HL-60 (cell line): ENCODE data around the gene PGBD5.

ENCODE experiments used
- CTCF ChIP-seq: IDR thresholded peaks from one replicate; pipeline ENCODE4 v1.5.1; 2011; ENCODE audit warnings: low read length, control low read depth, inconsistent platforms; ENCODE audit not compliant: insufficient read depth
- POLR2AphosphoS5 ChIP-seq: IDR thresholded peaks from 2 replicates; pipeline ENCODE4 v1.6.1; 2012; ENCODE audit warnings: low read depth
- SPI1 ChIP-seq: IDR thresholded peaks from 2 replicates; pipeline ENCODE4 v1.6.1; 2012; ENCODE audit warnings: low read depth, mild to moderate bottlenecking, borderline replicate concordance
- TF ChIP-seq, protein P1 (sequence below): IDR thresholded peaks from 2 replicates; pipeline ENCODE4 v1.6.1; 2012; ENCODE audit warnings: low read depth; ENCODE audit not compliant: insufficient replicate concordance

- TF ChIP-seq CTCF = no peak
- TF ChIP-seq, protein P1, sequence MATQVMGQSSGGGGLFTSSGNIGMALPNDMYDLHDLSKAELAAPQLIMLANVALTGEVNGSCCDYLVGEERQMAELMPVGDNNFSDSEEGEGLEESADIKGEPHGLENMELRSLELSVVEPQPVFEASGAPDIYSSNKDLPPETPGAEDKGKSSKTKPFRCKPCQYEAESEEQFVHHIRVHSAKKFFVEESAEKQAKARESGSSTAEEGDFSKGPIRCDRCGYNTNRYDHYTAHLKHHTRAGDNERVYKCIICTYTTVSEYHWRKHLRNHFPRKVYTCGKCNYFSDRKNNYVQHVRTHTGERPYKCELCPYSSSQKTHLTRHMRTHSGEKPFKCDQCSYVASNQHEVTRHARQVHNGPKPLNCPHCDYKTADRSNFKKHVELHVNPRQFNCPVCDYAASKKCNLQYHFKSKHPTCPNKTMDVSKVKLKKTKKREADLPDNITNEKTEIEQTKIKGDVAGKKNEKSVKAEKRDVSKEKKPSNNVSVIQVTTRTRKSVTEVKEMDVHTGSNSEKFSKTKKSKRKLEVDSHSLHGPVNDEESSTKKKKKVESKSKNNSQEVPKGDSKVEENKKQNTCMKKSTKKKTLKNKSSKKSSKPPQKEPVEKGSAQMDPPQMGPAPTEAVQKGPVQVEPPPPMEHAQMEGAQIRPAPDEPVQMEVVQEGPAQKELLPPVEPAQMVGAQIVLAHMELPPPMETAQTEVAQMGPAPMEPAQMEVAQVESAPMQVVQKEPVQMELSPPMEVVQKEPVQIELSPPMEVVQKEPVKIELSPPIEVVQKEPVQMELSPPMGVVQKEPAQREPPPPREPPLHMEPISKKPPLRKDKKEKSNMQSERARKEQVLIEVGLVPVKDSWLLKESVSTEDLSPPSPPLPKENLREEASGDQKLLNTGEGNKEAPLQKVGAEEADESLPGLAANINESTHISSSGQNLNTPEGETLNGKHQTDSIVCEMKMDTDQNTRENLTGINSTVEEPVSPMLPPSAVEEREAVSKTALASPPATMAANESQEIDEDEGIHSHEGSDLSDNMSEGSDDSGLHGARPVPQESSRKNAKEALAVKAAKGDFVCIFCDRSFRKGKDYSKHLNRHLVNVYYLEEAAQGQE = no peak
- no peak for TF ChIP-seq POLR2AphosphoS5
- TF ChIP-seq SPI1 = no peak
Observed at GRCh38 chr1:230291731-230292620, 134.2 kb downstream of the PGBD5 start.
